GM23338 (cell line): ENCODE measurements around the gene SPHK1. TPM values are rescaled to one million over a fixed set of nuclear protein-coding genes. Genes with fewer than 3 reads are reported as not detected.

Experiments used
- ATAC-seq: fragments of 200-7000 bp; cut with Tn5 transposase; 3 replicates; pipeline ENCODE4 v1.9.1; 2020
- DNase-seq: peaks from one replicate; pipeline ENCODE4 v3.0.0-alpha.2; 2015; ENCODE audit warnings: low spot score
- H2AFZ ChIP-seq: fragments of 200-600 bp; sonication (generic); 2 replicates; pipeline ENCODE4 v1.8.0; 2016; ENCODE audit warnings: antibody characterized with exemption, mild to moderate bottlenecking, moderate library complexity
- H3F3A ChIP-seq: fragments of 200-600 bp; sonication (generic); replicated peaks from 2 replicates; pipeline ENCODE4 v1.8.0; 2017; ENCODE audit warnings: antibody characterized with exemption, mixed run types, low read depth
- H3K27ac ChIP-seq: fragments of 200-600 bp; sonication (generic); 2 replicates; pipeline ENCODE4 v1.6.1; 2016; ENCODE audit warnings: low read depth
- H3K27me3 ChIP-seq: fragments of 200-600 bp; sonication (generic); 2 replicates; pipeline ENCODE4 v1.8.0; 2016; ENCODE audit warnings: mild to moderate bottlenecking, mixed run types, moderate library complexity; ENCODE audit not compliant: insufficient read depth
- H3K36me3 ChIP-seq: fragments of 200-600 bp; sonication (generic); 2 replicates; pipeline ENCODE4 v1.8.0; 2016; ENCODE audit warnings: mild to moderate bottlenecking; ENCODE audit not compliant: insufficient read depth
- H3K4me1 ChIP-seq: fragments of 200-600 bp; sonication (generic); 2 replicates; pipeline ENCODE4 v1.8.0; 2016; ENCODE audit warnings: mild to moderate bottlenecking, moderate library complexity; ENCODE audit not compliant: insufficient read depth
- H3K4me2 ChIP-seq: fragments of 200-600 bp; sonication (generic); 2 replicates; pipeline ENCODE4 v1.7.1; 2017; ENCODE audit warnings: mixed run types
- H3K4me3 ChIP-seq: fragments of 200-600 bp; sonication (generic); 2 replicates; pipeline ENCODE4 v1.6.1; 2016; ENCODE audit warnings: mixed run types
- H3K79me2 ChIP-seq: fragments of 200-600 bp; sonication (generic); replicated peaks from 2 replicates; pipeline ENCODE4 v1.8.0; 2017; ENCODE audit warnings: mild to moderate bottlenecking; ENCODE audit not compliant: insufficient read depth
- H3K9me2 ChIP-seq: fragments of 200-600 bp; sonication (generic); 2 replicates; pipeline ENCODE4 v1.8.0; 2017; ENCODE audit not compliant: insufficient read depth
- H4K20me1 ChIP-seq: fragments of 200-600 bp; sonication (generic); replicated peaks from 2 replicates; pipeline ENCODE4 v1.8.0; 2017; ENCODE audit warnings: mild to moderate bottlenecking; ENCODE audit not compliant: insufficient read depth
- H3K27ac Mint-ChIP-seq: 2 replicates; pipeline ENCODE4 v1.8.0; 2020; ENCODE audit warnings: inconsistent platforms, mild to moderate bottlenecking, moderate library complexity, mixed read lengths
- H3K27me3 Mint-ChIP-seq: 3 replicates; pipeline ENCODE4 v1.8.0; 2022; ENCODE audit warnings: low read depth, mild to moderate bottlenecking, moderate library complexity, mixed read lengths, inconsistent platforms; ENCODE audit not compliant: insufficient read depth, poor library complexity
- H3K36me3 Mint-ChIP-seq: 3 replicates; pipeline ENCODE4 v1.8.0; 2021; ENCODE audit warnings: low read depth, mild to moderate bottlenecking, inconsistent platforms, moderate library complexity, mixed read lengths
- H3K4me1 Mint-ChIP-seq: 3 replicates; pipeline ENCODE4 v1.8.0; 2020; ENCODE audit warnings: mild to moderate bottlenecking, inconsistent platforms, mixed read lengths
- H3K4me3 Mint-ChIP-seq: 3 replicates; pipeline ENCODE4 v1.8.0; 2021; ENCODE audit warnings: moderate library complexity, mild to moderate bottlenecking, inconsistent platforms, mixed read lengths
- H3K9me3 Mint-ChIP-seq: 3 replicates; pipeline ENCODE4 v1.8.0; 2020; ENCODE audit warnings: moderate library complexity, mild to moderate bottlenecking, inconsistent platforms, mixed read lengths
- CREB1 ChIP-seq: fragments of 250-450 bp; sonication (Bioruptor Pico); IDR thresholded peaks from 2 replicates; pipeline ENCODE4 v1.5.0; 2020; ENCODE audit warnings: low read depth, mild to moderate bottlenecking, moderate library complexity
- EZH2 ChIP-seq: fragments of 200-600 bp; sonication (generic); IDR thresholded peaks from one replicate; pipeline ENCODE4 v1.8.0; 2017; ENCODE audit warnings: antibody characterized with exemption, mild to moderate bottlenecking, low read depth; ENCODE audit not compliant: unreplicated experiment
- EZH2phosphoT487 ChIP-seq: fragments of 200-600 bp; sonication (generic); IDR thresholded peaks from one replicate; pipeline ENCODE4 v1.8.1; 2018; ENCODE audit warnings: antibody characterized with exemption; ENCODE audit not compliant: unreplicated experiment
- JUNB ChIP-seq: IDR thresholded peaks from one replicate; pipeline ENCODE4 v1.6.1; 2016; ENCODE audit warnings: antibody characterized with exemption; ENCODE audit not compliant: unreplicated experiment
- NANOG ChIP-seq: IDR thresholded peaks from 2 replicates; pipeline ENCODE4 v1.6.1; 2016; ENCODE audit warnings: antibody characterized with exemption, borderline replicate concordance
- POLR2AphosphoS5 ChIP-seq: IDR thresholded peaks from 2 replicates; pipeline ENCODE4 v1.6.1; 2016; ENCODE audit warnings: antibody characterized with exemption, low read depth
- STAT1 ChIP-seq: IDR thresholded peaks from one replicate; pipeline ENCODE4 v1.6.1; 2016; ENCODE audit warnings: antibody characterized with exemption; ENCODE audit not compliant: unreplicated experiment
- ZNF114 ChIP-seq: fragments of 250-450 bp; sonication (Bioruptor Pico); IDR thresholded peaks from 2 replicates; pipeline ENCODE4 v1.5.0; 2020; ENCODE audit warnings: mild to moderate bottlenecking, moderate library complexity
- ZNF331 ChIP-seq: fragments of 250-450 bp; sonication (Bioruptor Pico); IDR thresholded peaks from 2 replicates; pipeline ENCODE4 v1.5.0; 2020; ENCODE audit warnings: low read depth, mild to moderate bottlenecking, moderate library complexity
- polyA plus RNA-seq: library from polyadenylated mRNA; unstranded; fragments of >200 nt; fragmentation: Nextera tagmentation; extraction: Ambion mirVana; gene quantifications from 2 replicates; pipeline ENCODE4 v1.2.1, GENCODE V29; 2016
- total RNA-seq: library from RNA; depleted of rRNA; stranded (reverse); fragments of >200 nt; shearing (Covaris generic); gene quantifications from 2 replicates; pipeline ENCODE4 v1.2.3, GENCODE V29; 2014
- TF ChIP-seq, protein P1 (sequence below): fragments of 250-450 bp; sonication (Bioruptor Pico); IDR thresholded peaks from 2 replicates; pipeline ENCODE4 v1.5.0; 2020; ENCODE audit warnings: mild to moderate bottlenecking, moderate library complexity
- TF ChIP-seq, protein P2 (sequence below): IDR thresholded peaks from one replicate; pipeline ENCODE4 v1.6.1; 2018; ENCODE audit warnings: antibody characterized with exemption; ENCODE audit not compliant: unreplicated experiment
- TF ChIP-seq, protein P3 (sequence below), 2 experiments: fragments of 200-600 bp in 1 of 2; sonication (generic) in 1 of 2; conservative IDR thresholded peaks; 2 replicates each; pipeline versions ENCODE4 v1.5.1 to v1.6.1; 2016 to 2017; ENCODE audit warnings: antibody characterized with exemption in 2 of 2, low read depth in 2 of 2, mild to moderate bottlenecking in 2 of 2, moderate library complexity in 1 of 2

Gene SPHK1
- total and polyA plus RNA-seq, 2 experiments from 2014 or later: 1.3 to 3.2 TPM

DNA sequence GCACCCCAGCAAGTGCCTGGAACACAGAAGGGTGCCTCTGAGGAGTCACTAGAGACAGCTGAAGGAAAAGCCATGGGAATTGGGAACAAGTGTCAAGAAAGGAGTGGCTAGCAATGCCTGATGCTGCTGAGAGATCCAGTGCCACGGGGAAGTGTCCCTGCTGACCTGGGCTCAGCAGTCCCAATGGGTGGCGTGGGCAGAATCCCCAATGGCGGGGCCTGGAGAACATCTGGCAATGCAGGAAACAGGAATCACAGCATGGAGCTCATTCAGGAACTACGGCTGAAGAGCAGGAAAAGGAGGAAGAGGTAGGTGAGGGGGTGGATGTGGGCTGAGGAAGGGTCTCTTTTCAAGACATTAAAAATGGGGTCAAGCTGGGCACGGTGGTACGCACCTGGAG, 38.5 kb downstream of the SPHK1 start:
- Mint-ChIP-seq H3K27me3 (peaks cover 7% of the 10 kb centered on the region), H3K9me3 (no peaks in the 10 kb centered on the region; the same call in 2 of the 3 replicates), H3K4me1 (peaks cover 41% of the 10 kb centered on the region), H3K36me3 (peaks cover 20% of the 10 kb centered on the region), H3K27ac (no peak overlapping the region; the same call in 1 of the 2 replicates), H3K4me3 (no peak overlapping the region)
- no peak for ATAC-seq
- H3K4me1 ChIP-seq: peaks cover 37% of the 10 kb centered on the region
- no peak overlapping the region for H3K4me2 ChIP-seq
- TF ChIP-seq NANOG (no peak), EZH2phosphoT487 (no peak), ZNF114 (CRISPR knock-in tag) (no peak), STAT1 (no peak), ZNF331 (CRISPR knock-in tag) (no peak), JUNB (no peak), EZH2 (no peak), POLR2AphosphoS5 (no peak), CREB1 (no peak)
- TF ChIP-seq, protein P1, sequence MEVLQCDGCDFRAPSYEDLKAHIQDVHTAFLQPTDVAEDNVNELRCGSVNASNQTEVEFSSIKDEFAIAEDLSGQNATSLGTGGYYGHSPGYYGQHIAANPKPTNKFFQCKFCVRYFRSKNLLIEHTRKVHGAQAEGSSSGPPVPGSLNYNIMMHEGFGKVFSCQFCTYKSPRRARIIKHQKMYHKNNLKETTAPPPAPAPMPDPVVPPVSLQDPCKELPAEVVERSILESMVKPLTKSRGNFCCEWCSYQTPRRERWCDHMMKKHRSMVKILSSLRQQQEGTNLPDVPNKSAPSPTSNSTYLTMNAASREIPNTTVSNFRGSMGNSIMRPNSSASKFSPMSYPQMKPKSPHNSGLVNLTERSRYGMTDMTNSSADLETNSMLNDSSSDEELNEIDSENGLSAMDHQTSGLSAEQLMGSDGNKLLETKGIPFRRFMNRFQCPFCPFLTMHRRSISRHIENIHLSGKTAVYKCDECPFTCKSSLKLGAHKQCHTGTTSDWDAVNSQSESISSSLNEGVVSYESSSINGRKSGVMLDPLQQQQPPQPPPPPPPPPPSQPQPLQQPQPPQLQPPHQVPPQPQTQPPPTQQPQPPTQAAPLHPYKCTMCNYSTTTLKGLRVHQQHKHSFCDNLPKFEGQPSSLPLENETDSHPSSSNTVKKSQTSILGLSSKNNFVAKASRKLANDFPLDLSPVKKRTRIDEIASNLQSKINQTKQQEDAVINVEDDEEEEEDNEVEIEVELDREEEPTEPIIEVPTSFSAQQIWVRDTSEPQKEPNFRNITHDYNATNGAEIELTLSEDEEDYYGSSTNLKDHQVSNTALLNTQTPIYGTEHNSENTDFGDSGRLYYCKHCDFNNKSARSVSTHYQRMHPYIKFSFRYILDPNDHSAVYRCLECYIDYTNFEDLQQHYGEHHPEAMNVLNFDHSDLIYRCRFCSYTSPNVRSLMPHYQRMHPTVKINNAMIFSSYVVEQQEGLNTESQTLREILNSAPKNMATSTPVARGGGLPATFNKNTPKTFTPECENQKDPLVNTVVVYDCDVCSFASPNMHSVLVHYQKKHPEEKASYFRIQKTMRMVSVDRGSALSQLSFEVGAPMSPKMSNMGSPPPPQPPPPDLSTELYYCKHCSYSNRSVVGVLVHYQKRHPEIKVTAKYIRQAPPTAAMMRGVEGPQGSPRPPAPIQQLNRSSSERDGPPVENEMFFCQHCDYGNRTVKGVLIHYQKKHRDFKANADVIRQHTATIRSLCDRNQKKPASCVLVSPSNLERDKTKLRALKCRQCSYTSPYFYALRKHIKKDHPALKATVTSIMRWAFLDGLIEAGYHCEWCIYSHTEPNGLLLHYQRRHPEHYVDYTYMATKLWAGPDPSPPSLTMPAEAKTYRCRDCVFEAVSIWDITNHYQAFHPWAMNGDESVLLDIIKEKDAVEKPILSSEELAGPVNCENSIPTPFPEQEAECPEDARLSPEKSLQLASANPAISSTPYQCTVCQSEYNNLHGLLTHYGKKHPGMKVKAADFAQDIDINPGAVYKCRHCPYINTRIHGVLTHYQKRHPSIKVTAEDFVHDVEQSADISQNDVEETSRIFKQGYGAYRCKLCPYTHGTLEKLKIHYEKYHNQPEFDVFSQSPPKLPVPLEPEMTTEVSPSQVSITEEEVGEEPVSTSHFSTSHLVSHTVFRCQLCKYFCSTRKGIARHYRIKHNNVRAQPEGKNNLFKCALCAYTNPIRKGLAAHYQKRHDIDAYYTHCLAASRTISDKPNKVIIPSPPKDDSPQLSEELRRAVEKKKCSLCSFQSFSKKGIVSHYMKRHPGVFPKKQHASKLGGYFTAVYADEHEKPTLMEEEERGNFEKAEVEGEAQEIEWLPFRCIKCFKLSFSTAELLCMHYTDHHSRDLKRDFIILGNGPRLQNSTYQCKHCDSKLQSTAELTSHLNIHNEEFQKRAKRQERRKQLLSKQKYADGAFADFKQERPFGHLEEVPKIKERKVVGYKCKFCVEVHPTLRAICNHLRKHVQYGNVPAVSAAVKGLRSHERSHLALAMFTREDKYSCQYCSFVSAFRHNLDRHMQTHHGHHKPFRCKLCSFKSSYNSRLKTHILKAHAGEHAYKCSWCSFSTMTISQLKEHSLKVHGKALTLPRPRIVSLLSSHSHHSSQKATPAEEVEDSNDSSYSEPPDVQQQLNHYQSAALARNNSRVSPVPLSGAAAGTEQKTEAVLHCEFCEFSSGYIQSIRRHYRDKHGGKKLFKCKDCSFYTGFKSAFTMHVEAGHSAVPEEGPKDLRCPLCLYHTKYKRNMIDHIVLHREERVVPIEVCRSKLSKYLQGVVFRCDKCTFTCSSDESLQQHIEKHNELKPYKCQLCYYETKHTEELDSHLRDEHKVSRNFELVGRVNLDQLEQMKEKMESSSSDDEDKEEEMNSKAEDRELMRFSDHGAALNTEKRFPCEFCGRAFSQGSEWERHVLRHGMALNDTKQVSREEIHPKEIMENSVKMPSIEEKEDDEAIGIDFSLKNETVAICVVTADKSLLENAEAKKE: no peak
- TF ChIP-seq, protein P2, sequence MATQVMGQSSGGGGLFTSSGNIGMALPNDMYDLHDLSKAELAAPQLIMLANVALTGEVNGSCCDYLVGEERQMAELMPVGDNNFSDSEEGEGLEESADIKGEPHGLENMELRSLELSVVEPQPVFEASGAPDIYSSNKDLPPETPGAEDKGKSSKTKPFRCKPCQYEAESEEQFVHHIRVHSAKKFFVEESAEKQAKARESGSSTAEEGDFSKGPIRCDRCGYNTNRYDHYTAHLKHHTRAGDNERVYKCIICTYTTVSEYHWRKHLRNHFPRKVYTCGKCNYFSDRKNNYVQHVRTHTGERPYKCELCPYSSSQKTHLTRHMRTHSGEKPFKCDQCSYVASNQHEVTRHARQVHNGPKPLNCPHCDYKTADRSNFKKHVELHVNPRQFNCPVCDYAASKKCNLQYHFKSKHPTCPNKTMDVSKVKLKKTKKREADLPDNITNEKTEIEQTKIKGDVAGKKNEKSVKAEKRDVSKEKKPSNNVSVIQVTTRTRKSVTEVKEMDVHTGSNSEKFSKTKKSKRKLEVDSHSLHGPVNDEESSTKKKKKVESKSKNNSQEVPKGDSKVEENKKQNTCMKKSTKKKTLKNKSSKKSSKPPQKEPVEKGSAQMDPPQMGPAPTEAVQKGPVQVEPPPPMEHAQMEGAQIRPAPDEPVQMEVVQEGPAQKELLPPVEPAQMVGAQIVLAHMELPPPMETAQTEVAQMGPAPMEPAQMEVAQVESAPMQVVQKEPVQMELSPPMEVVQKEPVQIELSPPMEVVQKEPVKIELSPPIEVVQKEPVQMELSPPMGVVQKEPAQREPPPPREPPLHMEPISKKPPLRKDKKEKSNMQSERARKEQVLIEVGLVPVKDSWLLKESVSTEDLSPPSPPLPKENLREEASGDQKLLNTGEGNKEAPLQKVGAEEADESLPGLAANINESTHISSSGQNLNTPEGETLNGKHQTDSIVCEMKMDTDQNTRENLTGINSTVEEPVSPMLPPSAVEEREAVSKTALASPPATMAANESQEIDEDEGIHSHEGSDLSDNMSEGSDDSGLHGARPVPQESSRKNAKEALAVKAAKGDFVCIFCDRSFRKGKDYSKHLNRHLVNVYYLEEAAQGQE: no peak
- TF ChIP-seq, protein P3, sequence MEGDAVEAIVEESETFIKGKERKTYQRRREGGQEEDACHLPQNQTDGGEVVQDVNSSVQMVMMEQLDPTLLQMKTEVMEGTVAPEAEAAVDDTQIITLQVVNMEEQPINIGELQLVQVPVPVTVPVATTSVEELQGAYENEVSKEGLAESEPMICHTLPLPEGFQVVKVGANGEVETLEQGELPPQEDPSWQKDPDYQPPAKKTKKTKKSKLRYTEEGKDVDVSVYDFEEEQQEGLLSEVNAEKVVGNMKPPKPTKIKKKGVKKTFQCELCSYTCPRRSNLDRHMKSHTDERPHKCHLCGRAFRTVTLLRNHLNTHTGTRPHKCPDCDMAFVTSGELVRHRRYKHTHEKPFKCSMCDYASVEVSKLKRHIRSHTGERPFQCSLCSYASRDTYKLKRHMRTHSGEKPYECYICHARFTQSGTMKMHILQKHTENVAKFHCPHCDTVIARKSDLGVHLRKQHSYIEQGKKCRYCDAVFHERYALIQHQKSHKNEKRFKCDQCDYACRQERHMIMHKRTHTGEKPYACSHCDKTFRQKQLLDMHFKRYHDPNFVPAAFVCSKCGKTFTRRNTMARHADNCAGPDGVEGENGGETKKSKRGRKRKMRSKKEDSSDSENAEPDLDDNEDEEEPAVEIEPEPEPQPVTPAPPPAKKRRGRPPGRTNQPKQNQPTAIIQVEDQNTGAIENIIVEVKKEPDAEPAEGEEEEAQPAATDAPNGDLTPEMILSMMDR (conservative IDR thresholded peaks at IDR 0.05; ENCODE audit: low read depth in 2 of 2): no peak
- peaks cover 56% of the 10 kb centered on the region for H4K20me1 ChIP-seq
- peaks cover 3% of the 10 kb centered on the region; the same call in 1 of the 2 replicates for H3F3A ChIP-seq
- no peak overlapping the region for H3K4me3 ChIP-seq
- no peak overlapping the region for H3K27ac ChIP-seq
- no peaks in the 10 kb centered on the region; the same call in 1 of the 2 replicates for H3K9me2 ChIP-seq
- no peak for DNase-seq
- H3K36me3 ChIP-seq: no peaks in the 10 kb centered on the region
- peaks cover 95% of the 10 kb centered on the region for H3K79me2 ChIP-seq
- no peaks in the 10 kb centered on the region for H3K27me3 ChIP-seq
- no peak overlapping the region for H2AFZ ChIP-seq
